22Rv1 (cell line): ENCODE results near the gene LRMDA.

Experiments used
- ZFX ChIP-seq: fragments of 450-650 bp; IDR thresholded peaks from 2 replicates; pipeline ENCODE4 v1.6.1; 2017; ENCODE audit warnings: antibody characterized with exemption, borderline replicate concordance
- TF ChIP-seq, protein P1 (sequence below): fragments of 450-650 bp; IDR thresholded peaks from 2 replicates; pipeline ENCODE4 v1.5.1; 2017; ENCODE audit warnings: mild to moderate bottlenecking

DNA sequence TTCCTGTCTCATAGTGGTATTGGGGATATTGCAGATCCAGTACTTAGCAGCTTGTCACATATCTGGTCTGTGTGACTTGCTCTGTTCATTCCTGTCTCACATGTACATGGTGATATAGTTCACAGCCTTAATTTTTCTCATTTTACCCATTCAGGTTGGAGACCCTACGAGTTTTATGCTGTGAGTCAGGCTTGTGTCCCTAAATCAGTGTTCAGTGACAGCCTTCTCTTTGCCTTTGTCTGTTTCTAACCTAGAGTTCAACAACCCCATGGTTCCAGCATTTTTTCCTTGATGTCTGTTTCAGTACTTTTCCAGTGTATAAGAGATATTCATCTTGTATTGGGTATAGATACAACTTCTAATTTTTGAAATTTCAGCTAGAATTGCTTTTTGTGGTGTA is 1016.2 kb downstream of the LRMDA start:
- TF ChIP-seq, protein P1, sequence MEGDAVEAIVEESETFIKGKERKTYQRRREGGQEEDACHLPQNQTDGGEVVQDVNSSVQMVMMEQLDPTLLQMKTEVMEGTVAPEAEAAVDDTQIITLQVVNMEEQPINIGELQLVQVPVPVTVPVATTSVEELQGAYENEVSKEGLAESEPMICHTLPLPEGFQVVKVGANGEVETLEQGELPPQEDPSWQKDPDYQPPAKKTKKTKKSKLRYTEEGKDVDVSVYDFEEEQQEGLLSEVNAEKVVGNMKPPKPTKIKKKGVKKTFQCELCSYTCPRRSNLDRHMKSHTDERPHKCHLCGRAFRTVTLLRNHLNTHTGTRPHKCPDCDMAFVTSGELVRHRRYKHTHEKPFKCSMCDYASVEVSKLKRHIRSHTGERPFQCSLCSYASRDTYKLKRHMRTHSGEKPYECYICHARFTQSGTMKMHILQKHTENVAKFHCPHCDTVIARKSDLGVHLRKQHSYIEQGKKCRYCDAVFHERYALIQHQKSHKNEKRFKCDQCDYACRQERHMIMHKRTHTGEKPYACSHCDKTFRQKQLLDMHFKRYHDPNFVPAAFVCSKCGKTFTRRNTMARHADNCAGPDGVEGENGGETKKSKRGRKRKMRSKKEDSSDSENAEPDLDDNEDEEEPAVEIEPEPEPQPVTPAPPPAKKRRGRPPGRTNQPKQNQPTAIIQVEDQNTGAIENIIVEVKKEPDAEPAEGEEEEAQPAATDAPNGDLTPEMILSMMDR = no peak
- TF ChIP-seq ZFX = no peak
